ENCODE data around the gene BAHD1.

The BAHD1 gene

DNA sequence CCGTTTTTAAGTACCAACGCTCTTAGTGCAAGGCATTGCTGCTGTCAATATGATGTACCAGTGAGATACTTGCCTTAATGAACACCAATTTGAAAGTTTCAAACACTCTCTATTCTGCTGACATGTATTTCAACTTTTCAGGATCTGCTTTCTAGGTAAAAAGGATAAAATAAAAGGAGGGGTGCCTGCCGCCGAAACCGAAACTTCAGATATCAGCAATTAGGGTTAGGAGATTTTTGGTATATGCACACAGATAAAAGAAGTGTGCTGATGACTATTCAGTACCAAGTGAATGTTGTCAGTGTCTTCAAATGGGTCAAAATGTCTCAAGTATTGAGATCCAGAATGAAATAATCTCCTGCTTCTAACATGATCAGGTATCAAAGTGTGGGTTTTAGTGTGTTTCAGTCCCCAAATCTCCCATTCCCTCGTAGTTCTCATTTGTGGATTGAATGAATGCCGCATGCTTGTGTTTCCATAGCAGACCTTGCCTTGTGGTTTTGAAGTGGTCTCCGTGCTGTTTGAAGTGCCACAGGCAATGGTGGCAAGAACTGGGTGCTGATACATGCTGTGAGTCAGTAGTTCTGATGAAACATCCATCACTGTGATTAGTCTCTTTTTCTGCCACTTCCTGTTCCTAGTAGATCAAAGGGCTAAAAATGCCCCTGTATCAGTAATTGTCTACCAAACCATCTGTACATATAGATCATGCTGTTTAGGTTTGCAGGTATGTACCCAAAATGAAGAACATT is 52.5 kb downstream of the BAHD1 start:
- no peak overlapping the region for H3K27ac ChIP-seq (ENCODE audit: insufficient read depth in 1 of 2, low read depth in 1 of 2, low read length in 2 of 2, poor library complexity in 1 of 2, severe bottlenecking in 2 of 2)
- ChIA-PET CTCF (no interaction called here), POLR2A (no interaction called here)

GRCh38 chr15:40495516-40495915 is 54.8 kb downstream of the BAHD1 start:
- WGBS (ENCODE audit: insufficient coverage): 100% methylated on average over 2 of the region's 2 CpGs

More for the DNA sequence above, 52.5 kb downstream of the BAHD1 start:
- H3K4me1 ChIP-seq (ENCODE audit: control extremely low read depth in 1 of 4, control insufficient read depth in 4 of 4, insufficient read depth in 4 of 4, low read length in 3 of 4): peaks cover 0 to 4% (median under 1%) of the 10 kb centered on the region in 4 experiments
- no peaks in the 10 kb centered on the region for H3K36me3 ChIP-seq (ENCODE audit: control insufficient read depth in 4 of 4, insufficient read depth in 4 of 4, low read length in 3 of 4)
- no peaks in the 10 kb centered on the region for H3K27me3 ChIP-seq (replicated peaks in 2 of 5; ENCODE audit: control insufficient read depth in 4 of 5, insufficient read depth in 5 of 5, low read length in 4 of 5)
- peak in 2 of 3 donors; percentile 46 to 65 for DNase-seq
- 87% methylated on average over 6 of the region's 8 CpGs for WGBS (ENCODE audit: insufficient coverage)
- H3K4me3 ChIP-seq (ENCODE audit: control insufficient read depth in 1 of 7, extremely low read depth in 1 of 7, insufficient read depth in 4 of 7, low read depth in 2 of 7, low read length in 6 of 7): no peak overlapping the region
- H3K9me3 ChIP-seq (ENCODE audit: control extremely low read depth in 1 of 5, control insufficient read depth in 4 of 5, insufficient read depth in 2 of 5, low read depth in 1 of 5, low read length in 4 of 5): no peaks in the 10 kb centered on the region

DNA sequence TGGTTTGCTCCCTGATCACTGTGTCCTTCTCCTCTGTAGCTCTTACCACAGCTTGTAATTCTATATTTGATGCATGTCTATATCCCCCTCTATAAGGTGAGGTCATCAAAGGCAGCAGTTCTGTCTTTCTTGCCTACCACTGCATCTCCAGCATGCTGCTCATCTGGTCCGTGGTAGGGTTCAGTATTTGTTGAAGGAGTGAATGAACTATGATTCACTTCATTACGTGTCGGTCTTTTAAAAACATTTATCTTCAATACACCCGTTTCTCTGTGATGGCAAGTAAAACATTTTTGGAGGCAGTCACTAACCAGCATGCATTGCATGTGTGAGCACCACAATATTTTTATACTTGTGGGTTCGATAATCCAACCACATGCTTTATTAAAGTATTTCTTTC is 57.7 kb downstream of the BAHD1 start:
- 100% methylated on average over 1 of the region's 5 CpGs for WGBS (ENCODE audit: insufficient coverage)
- Histone ChIP-seq H3K27ac (ENCODE audit: insufficient read depth in 1 of 2, low read depth in 1 of 2, low read length in 2 of 2, poor library complexity in 1 of 2, severe bottlenecking in 2 of 2) (no peak overlapping the region), H3K36me3 (ENCODE audit: control insufficient read depth in 4 of 4, insufficient read depth in 4 of 4, low read length in 3 of 4) (no peaks in the 10 kb centered on the region), H3K4me1 (ENCODE audit: control extremely low read depth in 1 of 4, control insufficient read depth in 4 of 4, insufficient read depth in 4 of 4, low read length in 3 of 4) (peaks cover 0 to 2% (median under 1%) of the 10 kb centered on the region in 4 experiments), H3K4me3 (ENCODE audit: control insufficient read depth in 1 of 7, extremely low read depth in 1 of 7, insufficient read depth in 4 of 7, low read depth in 2 of 7, low read length in 6 of 7) (no peak overlapping the region), H3K9me3 (ENCODE audit: control extremely low read depth in 1 of 5, control insufficient read depth in 4 of 5, insufficient read depth in 2 of 5, low read depth in 1 of 5, low read length in 4 of 5) (no peaks in the 10 kb centered on the region), H3K27me3 (replicated peaks in 2 of 5; ENCODE audit: control insufficient read depth in 4 of 5, insufficient read depth in 5 of 5, low read length in 4 of 5) (no peaks in the 10 kb centered on the region)
- POLR2A ChIA-PET: no interaction called here
- CTCF ChIA-PET: interaction anchor here (1.6 kb wide), 1 partner anchor 9 kb away, joined by 10 read pairs; no protein-coding TSS in a partner anchor
- no peak for DNase-seq

More at GRCh38 chr15:40495516-40495915, 54.8 kb downstream of the BAHD1 start:
- Histone ChIP-seq H3K4me3 (ENCODE audit: control insufficient read depth in 1 of 7, extremely low read depth in 1 of 7, insufficient read depth in 4 of 7, low read depth in 2 of 7, low read length in 6 of 7) (no peak overlapping the region), H3K9me3 (ENCODE audit: control extremely low read depth in 1 of 5, control insufficient read depth in 4 of 5, insufficient read depth in 2 of 5, low read depth in 1 of 5, low read length in 4 of 5) (no peaks in the 10 kb centered on the region), H3K27me3 (replicated peaks in 2 of 5; ENCODE audit: control insufficient read depth in 4 of 5, insufficient read depth in 5 of 5, low read length in 4 of 5) (no peaks in the 10 kb centered on the region), H3K4me1 (ENCODE audit: control extremely low read depth in 1 of 4, control insufficient read depth in 4 of 4, insufficient read depth in 4 of 4, low read length in 3 of 4) (peaks cover 0 to 4% (median under 1%) of the 10 kb centered on the region in 4 experiments), H3K27ac (ENCODE audit: insufficient read depth in 1 of 2, low read depth in 1 of 2, low read length in 2 of 2, poor library complexity in 1 of 2, severe bottlenecking in 2 of 2) (no peak overlapping the region), H3K36me3 (ENCODE audit: control insufficient read depth in 4 of 4, insufficient read depth in 4 of 4, low read length in 3 of 4) (no peaks in the 10 kb centered on the region)
- CTCF ChIA-PET: interaction anchor here (1.4 kb wide), 1 partner anchor 11 kb away, joined by 3 read pairs; no protein-coding TSS in a partner anchor
- no peak for DNase-seq
- POLR2A ChIA-PET: no interaction called here

GRCh38 chr15:40498891-40499290 is 58.1 kb downstream of the BAHD1 start:
- no peak for DNase-seq
- CTCF ChIA-PET: no interaction called here
- H3K4me3 ChIP-seq (ENCODE audit: control insufficient read depth in 1 of 7, extremely low read depth in 1 of 7, insufficient read depth in 4 of 7, low read depth in 2 of 7, low read length in 6 of 7): no peak overlapping the region
- POLR2A ChIA-PET: no interaction called here
- 86% methylated on average over 3 of the region's 4 CpGs for WGBS (ENCODE audit: insufficient coverage)
- H3K4me1 ChIP-seq (ENCODE audit: control extremely low read depth in 1 of 4, control insufficient read depth in 4 of 4, insufficient read depth in 4 of 4, low read length in 3 of 4): no peaks in the 10 kb centered on the region
- no peaks in the 10 kb centered on the region for H3K36me3 ChIP-seq (ENCODE audit: control insufficient read depth in 4 of 4, insufficient read depth in 4 of 4, low read length in 3 of 4)
- H3K27me3 ChIP-seq (replicated peaks in 2 of 5; ENCODE audit: control insufficient read depth in 4 of 5, insufficient read depth in 5 of 5, low read length in 4 of 5): no peaks in the 10 kb centered on the region
- H3K27ac ChIP-seq (ENCODE audit: insufficient read depth in 1 of 2, low read depth in 1 of 2, low read length in 2 of 2, poor library complexity in 1 of 2, severe bottlenecking in 2 of 2): no peak overlapping the region
- no peaks in the 10 kb centered on the region for H3K9me3 ChIP-seq (ENCODE audit: control extremely low read depth in 1 of 5, control insufficient read depth in 4 of 5, insufficient read depth in 2 of 5, low read depth in 1 of 5, low read length in 4 of 5)

- H3K27ac ChIP-seq (ENCODE audit: insufficient read depth in 1 of 2, low read depth in 1 of 2, low read length in 2 of 2, poor library complexity in 1 of 2, severe bottlenecking in 2 of 2): no peak overlapping the region
- H3K27me3 ChIP-seq (replicated peaks in 2 of 5; ENCODE audit: control insufficient read depth in 4 of 5, insufficient read depth in 5 of 5, low read length in 4 of 5): no peaks in the 10 kb centered on the region
- H3K4me1 ChIP-seq (ENCODE audit: control extremely low read depth in 1 of 4, control insufficient read depth in 4 of 4, insufficient read depth in 4 of 4, low read length in 3 of 4): no peaks in the 10 kb centered on the region
- no peaks in the 10 kb centered on the region for H3K36me3 ChIP-seq (ENCODE audit: control insufficient read depth in 4 of 4, insufficient read depth in 4 of 4, low read length in 3 of 4)
- POLR2A ChIA-PET: no interaction called here
- WGBS (ENCODE audit: insufficient coverage): 100% methylated on average over 2 of the region's 4 CpGs
- DNase-seq: no peak
- no peaks in the 10 kb centered on the region for H3K9me3 ChIP-seq (ENCODE audit: control extremely low read depth in 1 of 5, control insufficient read depth in 4 of 5, insufficient read depth in 2 of 5, low read depth in 1 of 5, low read length in 4 of 5)
- no peak overlapping the region for H3K4me3 ChIP-seq (ENCODE audit: control insufficient read depth in 1 of 7, extremely low read depth in 1 of 7, insufficient read depth in 4 of 7, low read depth in 2 of 7, low read length in 6 of 7)
- CTCF ChIA-PET: no interaction called here
Observed at GRCh38 chr15:40499931-40500330, 59.2 kb downstream of the BAHD1 start.

DNA sequence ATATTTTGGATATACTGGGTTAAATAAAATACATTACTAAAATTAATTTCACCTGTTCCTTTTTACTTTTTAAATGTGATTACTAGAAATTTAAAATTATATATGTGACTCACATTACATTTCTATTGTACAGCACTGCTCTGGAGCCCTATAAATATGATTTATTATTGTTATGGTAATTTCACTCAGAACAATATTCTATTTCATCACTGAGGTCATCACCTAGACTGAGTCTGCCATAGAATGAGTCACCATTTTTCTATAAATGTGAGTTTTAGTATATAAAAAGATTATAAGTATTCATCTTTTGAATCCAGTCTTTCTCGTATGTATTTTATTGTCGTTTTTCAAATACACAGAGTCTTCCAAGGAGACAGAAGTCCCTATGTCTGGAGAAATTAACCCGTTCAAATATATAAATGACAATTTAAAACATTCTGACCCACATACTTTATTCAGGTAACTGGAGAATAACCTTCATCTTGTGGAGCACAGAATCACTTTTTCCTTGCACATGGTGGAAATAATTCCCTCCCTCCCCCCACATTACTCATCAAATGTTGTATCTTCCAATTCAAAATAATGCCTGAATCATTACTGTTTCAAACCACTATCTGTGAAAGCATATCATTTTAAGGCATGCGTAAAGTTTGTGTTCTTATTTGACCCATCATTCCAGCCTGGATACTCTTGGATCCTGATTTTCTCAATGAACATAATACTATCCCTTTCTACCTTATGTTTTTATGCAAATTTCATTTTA is 60.0 kb downstream of the BAHD1 start:
- ChIA-PET POLR2A (no interaction called here), CTCF (no interaction called here)
- Histone ChIP-seq H3K4me1 (ENCODE audit: control extremely low read depth in 1 of 4, control insufficient read depth in 4 of 4, insufficient read depth in 4 of 4, low read length in 3 of 4) (no peaks in the 10 kb centered on the region), H3K27ac (ENCODE audit: insufficient read depth in 1 of 2, low read depth in 1 of 2, low read length in 2 of 2, poor library complexity in 1 of 2, severe bottlenecking in 2 of 2) (no peak overlapping the region), H3K4me3 (ENCODE audit: control insufficient read depth in 1 of 7, extremely low read depth in 1 of 7, insufficient read depth in 4 of 7, low read depth in 2 of 7, low read length in 6 of 7) (no peak overlapping the region), H3K27me3 (replicated peaks in 2 of 5; ENCODE audit: control insufficient read depth in 4 of 5, insufficient read depth in 5 of 5, low read length in 4 of 5) (no peaks in the 10 kb centered on the region), H3K36me3 (ENCODE audit: control insufficient read depth in 4 of 4, insufficient read depth in 4 of 4, low read length in 3 of 4) (no peaks in the 10 kb centered on the region), H3K9me3 (ENCODE audit: control extremely low read depth in 1 of 5, control insufficient read depth in 4 of 5, insufficient read depth in 2 of 5, low read depth in 1 of 5, low read length in 4 of 5) (no peaks in the 10 kb centered on the region)
- no peak for DNase-seq
- WGBS (ENCODE audit: insufficient coverage): 100% methylated on average over 1 of the region's 4 CpGs

DNA sequence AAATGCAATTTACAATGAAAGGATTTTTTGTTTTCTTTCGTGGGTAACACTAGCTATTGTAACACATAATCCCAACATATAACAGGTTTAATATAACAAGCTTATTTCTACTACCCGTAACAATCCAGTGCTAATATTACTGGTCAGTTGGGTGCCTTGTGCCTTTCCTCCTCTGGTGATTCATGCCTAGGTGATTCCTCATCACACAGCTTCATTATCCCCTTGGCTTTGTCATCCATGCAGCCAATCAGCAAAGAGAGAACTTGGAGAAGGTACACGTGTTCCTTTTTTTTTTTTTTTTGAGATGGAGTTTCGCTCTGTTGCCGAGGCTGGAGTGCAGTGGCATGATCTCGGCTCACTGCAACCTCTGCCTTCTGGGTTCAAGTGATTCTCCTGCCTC is 60.7 kb downstream of the BAHD1 start:
- Histone ChIP-seq H3K9me3 (ENCODE audit: control extremely low read depth in 1 of 5, control insufficient read depth in 4 of 5, insufficient read depth in 2 of 5, low read depth in 1 of 5, low read length in 4 of 5) (no peaks in the 10 kb centered on the region), H3K36me3 (ENCODE audit: control insufficient read depth in 4 of 4, insufficient read depth in 4 of 4, low read length in 3 of 4) (no peaks in the 10 kb centered on the region), H3K27ac (ENCODE audit: insufficient read depth in 1 of 2, low read depth in 1 of 2, low read length in 2 of 2, poor library complexity in 1 of 2, severe bottlenecking in 2 of 2) (no peak overlapping the region), H3K4me3 (ENCODE audit: control insufficient read depth in 1 of 7, extremely low read depth in 1 of 7, insufficient read depth in 4 of 7, low read depth in 2 of 7, low read length in 6 of 7) (no peak overlapping the region), H3K4me1 (ENCODE audit: control extremely low read depth in 1 of 4, control insufficient read depth in 4 of 4, insufficient read depth in 4 of 4, low read length in 3 of 4) (no peaks in the 10 kb centered on the region), H3K27me3 (replicated peaks in 2 of 5; ENCODE audit: control insufficient read depth in 4 of 5, insufficient read depth in 5 of 5, low read length in 4 of 5) (no peaks in the 10 kb centered on the region)
- CTCF ChIA-PET: no interaction called here
- 95% methylated on average over 4 of the region's 6 CpGs for WGBS (ENCODE audit: insufficient coverage)
- no peak for DNase-seq
- POLR2A ChIA-PET: no interaction called here

Measured in common myeloid progenitor, CD34-positive (primary cell).